H1 (cell line): Measurements from ENCODE around the gene CACNA2D1. TPM values are rescaled to one million over a fixed set of nuclear protein-coding genes. Genes with fewer than 3 reads are reported as not detected.

Experiments used
- CTCF ChIA-PET: fragments of 300-600 bp; sonication (Branson Sonifier 250); formaldehyde crosslinking; loops from one replicate; lab custom pipeline; 2021; ENCODE audit not compliant: partially characterized antibody; lab: Charles Lee
- POLR2A ChIA-PET: fragments of 300-600 bp; sonication (Branson Sonifier 250); formaldehyde crosslinking; loops from one replicate; lab custom pipeline; 2021; ENCODE audit warnings: inconsistent platforms; ENCODE audit not compliant: partially characterized antibody; lab: Charles Lee
- DNase-seq, 2 experiments: peaks; one replicate each; pipeline versions ENCODE4 v3.0.0 to v3.0.0-alpha.2; 2010 to 2022; ENCODE audit warnings: low spot score in 2 of 2, low read depth in 1 of 2, mixed read lengths in 1 of 2
- FAIRE-seq: peaks from 2 replicates; lab custom pipeline; 2011; peaks lifted over from hg19 to GRCh38; lab: Jason Lieb, UNC
- H2AFZ ChIP-seq: 2 replicates; pipeline ENCODE4 v1.8.1; 2012; ENCODE audit warnings: low read length, inconsistent platforms
- H2AK5ac ChIP-seq: 2 replicates; pipeline ENCODE4 v1.6.1; 2013; ENCODE audit warnings: low read depth, low read length
- H2BK120ac ChIP-seq: replicated peaks from 2 replicates; pipeline ENCODE3; 2013; ENCODE audit warnings: low read depth, low read length, inconsistent platforms
- H2BK12ac ChIP-seq: 2 replicates; pipeline ENCODE4 v1.6.1; 2013; ENCODE audit warnings: low read depth, low read length
- H2BK15ac ChIP-seq: 2 replicates; pipeline ENCODE4 v1.6.1; 2013; ENCODE audit warnings: low read length
- H2BK20ac ChIP-seq: 2 replicates; pipeline ENCODE4 v1.6.1; 2013; ENCODE audit warnings: low read length
- H2BK5ac ChIP-seq: 2 replicates; pipeline ENCODE4 v1.6.1; 2013; ENCODE audit warnings: low read depth, low read length
- H3K14ac ChIP-seq: 2 replicates; pipeline ENCODE4 v1.6.1; 2013; ENCODE audit warnings: inconsistent platforms; ENCODE audit not compliant: insufficient read length
- H3K18ac ChIP-seq: 2 replicates; pipeline ENCODE4 v1.6.1; 2013; ENCODE audit warnings: low read length; ENCODE audit errors: extremely low read depth
- H3K23ac ChIP-seq: 2 replicates; pipeline ENCODE4 v1.6.1; 2013; ENCODE audit warnings: inconsistent platforms; ENCODE audit not compliant: insufficient read length
- H3K23me2 ChIP-seq: 2 replicates; pipeline ENCODE4 v1.6.1; 2013; ENCODE audit warnings: low read depth, low read length
- H3K27ac ChIP-seq: 2 replicates; pipeline ENCODE4 v1.6.1; 2011; ENCODE audit warnings: low read depth, low read length, inconsistent platforms
- H3K27me3 ChIP-seq, 4 experiments: replicated peaks in 1 of 4; 1 replicate in 1 of 4; 2 replicates in 3 of 4; pipeline versions ENCODE4 v1.6.1 to v1.8.1; 2011 to 2013; ENCODE audit warnings: low read length in 3 of 4, mild to moderate bottlenecking in 3 of 4, inconsistent platforms in 2 of 4, mixed read lengths in 2 of 4, moderate library complexity in 1 of 4; ENCODE audit not compliant: control insufficient read depth in 3 of 4, insufficient read depth in 3 of 4; ENCODE audit errors: extremely low read depth in 1 of 4
- H3K36me3 ChIP-seq, 4 experiments: 2 replicates each; pipeline versions ENCODE4 v1.6.1 to v1.8.1; 2011 to 2013; ENCODE audit warnings: mild to moderate bottlenecking in 4 of 4, low read length in 3 of 4, moderate library complexity in 2 of 4, control low read depth in 1 of 4, inconsistent platforms in 1 of 4; ENCODE audit not compliant: insufficient read depth in 4 of 4, control insufficient read depth in 2 of 4
- H3K4ac ChIP-seq: replicated peaks from 2 replicates; pipeline ENCODE3; 2013; ENCODE audit warnings: low read length, low read depth, mixed read lengths, inconsistent platforms; ENCODE audit not compliant: insufficient read length
- H3K4me1 ChIP-seq, 4 experiments: replicated peaks in 1 of 4; 1 replicate in 1 of 4; 2 replicates in 3 of 4; pipeline versions ENCODE4 v1.6.1 to v1.8.1; 2011 to 2013; ENCODE audit warnings: low read length in 3 of 4, inconsistent platforms in 2 of 4, mixed read lengths in 1 of 4; ENCODE audit not compliant: insufficient read depth in 4 of 4, control insufficient read depth in 3 of 4
- H3K4me2 ChIP-seq, 2 experiments: 2 replicates each; pipeline versions ENCODE4 v1.6.1 to v1.8.1; 2011 to 2013; ENCODE audit warnings: low read depth in 2 of 2, low read length in 2 of 2, control low read depth in 1 of 2, inconsistent platforms in 1 of 2, mild to moderate bottlenecking in 1 of 2; ENCODE audit not compliant: insufficient read depth in 1 of 2
- H3K4me3 ChIP-seq, 4 experiments: fragments of 200-600, 300-600 bp in 1 of 4; sonication (generic), shearing (Covaris generic), sonication (Bioruptor Twin) in 1 of 4; 2 replicates each; pipeline versions ENCODE4 v1.5.1 to v1.8.1; 2011 to 2016; ENCODE audit warnings: low read length in 4 of 4, low read depth in 3 of 4, control low read depth in 2 of 4, inconsistent platforms in 2 of 4, mild to moderate bottlenecking in 2 of 4, mixed read lengths in 1 of 4, moderate library complexity in 1 of 4; ENCODE audit not compliant: insufficient read depth in 2 of 4; ENCODE audit errors: extremely low read depth in 1 of 4
- H3K56ac ChIP-seq: replicated peaks from 2 replicates; pipeline ENCODE3; 2013; ENCODE audit warnings: low read depth, mild to moderate bottlenecking, mixed read lengths, low read length, inconsistent platforms; ENCODE audit not compliant: insufficient read length
- H3K79me1 ChIP-seq: 2 replicates; pipeline ENCODE4 v1.6.1; 2013; ENCODE audit warnings: low read depth, low read length, control low read depth
- H3K79me2 ChIP-seq, 2 experiments: 2 replicates each; pipeline versions ENCODE4 v1.6.1 to v1.8.1; 2012 to 2013; ENCODE audit warnings: low read length in 2 of 2, mild to moderate bottlenecking in 2 of 2, inconsistent platforms in 1 of 2; ENCODE audit not compliant: insufficient read depth in 2 of 2, control insufficient read depth in 1 of 2
- H3K9ac ChIP-seq, 4 experiments: replicated peaks in 1 of 4; 1 replicate in 1 of 4; 2 replicates in 3 of 4; pipeline versions ENCODE4 v1.6.1 to v1.8.1; 2011 to 2013; ENCODE audit warnings: low read depth in 3 of 4, low read length in 3 of 4, control low read depth in 2 of 4, mild to moderate bottlenecking in 2 of 4, moderate library complexity in 2 of 4, inconsistent platforms in 1 of 4; ENCODE audit errors: extremely low read depth in 1 of 4
- H3K9me3 ChIP-seq, 2 experiments: 2 replicates each; pipeline versions ENCODE4 v1.6.1 to v1.8.1; 2012 to 2013; ENCODE audit warnings: mild to moderate bottlenecking in 2 of 2, moderate library complexity in 2 of 2, control low read depth in 1 of 2, inconsistent platforms in 1 of 2, low read depth in 1 of 2, low read length in 1 of 2, mixed read lengths in 1 of 2; ENCODE audit not compliant: insufficient read depth in 2 of 2
- H4K20me1 ChIP-seq, 2 experiments: replicated peaks in 1 of 2; 2 replicates each; pipeline versions ENCODE3 to v1.8.1; 2011 to 2013; ENCODE audit warnings: inconsistent platforms in 2 of 2, low read length in 2 of 2, mild to moderate bottlenecking in 1 of 2; ENCODE audit not compliant: insufficient read depth in 2 of 2, control insufficient read depth in 1 of 2
- H4K5ac ChIP-seq: 2 replicates; pipeline ENCODE4 v1.6.1; 2013; ENCODE audit warnings: low read length, low read depth, mixed read lengths, inconsistent platforms; ENCODE audit not compliant: insufficient read length
- H4K8ac ChIP-seq: 2 replicates; pipeline ENCODE4 v1.8.0; 2013; ENCODE audit warnings: mild to moderate bottlenecking, moderate library complexity, low read length, inconsistent platforms; ENCODE audit not compliant: insufficient read depth; ENCODE audit errors: extremely low read depth
- H4K91ac ChIP-seq: replicated peaks from 2 replicates; pipeline ENCODE3; 2013; ENCODE audit warnings: low read length, mixed read lengths, inconsistent platforms; ENCODE audit not compliant: insufficient read length
- CREB1 ChIP-seq: IDR thresholded peaks from 2 replicates; pipeline ENCODE4 v1.6.1; 2012; ENCODE audit warnings: inconsistent platforms
- KDM1A ChIP-seq: fragments of 200-600, 300-600 bp; sonication (generic); IDR thresholded peaks from 2 replicates; pipeline ENCODE4 v1.7.1; 2016; ENCODE audit warnings: mild to moderate bottlenecking, low read length, borderline replicate concordance
- KDM4A ChIP-seq: IDR thresholded peaks from one replicate; pipeline ENCODE4 v1.7.1; 2012; ENCODE audit warnings: low read depth, mild to moderate bottlenecking, moderate library complexity, low read length, inconsistent platforms; ENCODE audit not compliant: severe bottlenecking
- RAD21 ChIP-seq, 2 experiments: IDR thresholded peaks in 1 of 2; conservative IDR thresholded peaks in 1 of 2; 2 replicates each; pipeline ENCODE4 v1.6.1; 2011; ENCODE audit warnings: low read depth in 2 of 2, low read length in 2 of 2, improper control_type of control experiment in 1 of 2, inconsistent platforms in 1 of 2, mild to moderate bottlenecking in 1 of 2, moderate library complexity in 1 of 2
- RXRA ChIP-seq: IDR thresholded peaks from 2 replicates; pipeline ENCODE4 v1.6.1; 2011; ENCODE audit warnings: low read depth, mild to moderate bottlenecking, low read length, moderate library complexity; ENCODE audit not compliant: insufficient read depth
- SIX5 ChIP-seq: IDR thresholded peaks from 2 replicates; pipeline ENCODE4 v1.6.1; 2011; ENCODE audit warnings: mild to moderate bottlenecking, low read depth, low read length
- WGBS, 2 experiments: shearing (Covaris generic) in 1 of 2; methylation state at CpG; one replicate each; pipeline versions ENCODE4 v1.1.6 to v1.1.7; 2013 to 2015; ENCODE audit warnings: low lambda C conversion rate in 2 of 2, mixed read lengths in 2 of 2, inconsistent platforms in 1 of 2, low coverage in 1 of 2, missing lambda C conversion rate in 1 of 2; ENCODE audit not compliant: insufficient replicate concordance in 2 of 2, insufficient coverage in 1 of 2, insufficient read length in 1 of 2; ENCODE audit errors: extremely low coverage in 1 of 2, missing lambda C conversion rate in 1 of 2; 5-methylcytosine and 5-hydroxymethylcytosine counted together
- polyA plus RNA-seq, 7 experiments: library from polyadenylated mRNA; depleted of rRNA in 3 of 7; stranded (reverse) in 5 of 7; unstranded in 2 of 7; fragments of >200 nt in 5 of 7; fragments of 200-250 nt in 2 of 7; gene quantifications; 1 replicate in 5 of 7; 2 replicates in 1 of 7; 4 replicates in 1 of 7; pipeline versions ENCODE4 v1.2.1 to v1.2.3, GENCODE V29; 2011 to 2013; ENCODE audit warnings: missing spikeins in 2 of 7, mixed read lengths in 2 of 7
- total RNA-seq: library from RNA; stranded (reverse); fragmentation: NEBNext Ultra II Directional; extraction: Animal tissue kit (Norgen Biotek cat#: 25700); gene quantifications from 2 replicates; pipeline ENCODE4 v1.2.1, GENCODE V29; 2021
- TF ChIP-seq, protein P1 (sequence below), 3 experiments: IDR thresholded peaks; 1 replicate in 2 of 3; 2 replicates in 1 of 3; pipeline versions ENCODE4 v1.5.1 to v1.6.1; 2011; ENCODE audit warnings: low read length in 3 of 3, mild to moderate bottlenecking in 3 of 3, inconsistent platforms in 2 of 3, low read depth in 1 of 3, moderate library complexity in 1 of 3; ENCODE audit not compliant: insufficient read depth in 1 of 3; ENCODE audit errors: control extremely low read depth in 1 of 3

CACNA2D1 gene
- total and polyA plus RNA-seq, 2 of the 8 experiments (the other 6 are each of a cell fraction or from before 2014, with no cell fraction given): 4.3 to 27.3 TPM

DNA sequence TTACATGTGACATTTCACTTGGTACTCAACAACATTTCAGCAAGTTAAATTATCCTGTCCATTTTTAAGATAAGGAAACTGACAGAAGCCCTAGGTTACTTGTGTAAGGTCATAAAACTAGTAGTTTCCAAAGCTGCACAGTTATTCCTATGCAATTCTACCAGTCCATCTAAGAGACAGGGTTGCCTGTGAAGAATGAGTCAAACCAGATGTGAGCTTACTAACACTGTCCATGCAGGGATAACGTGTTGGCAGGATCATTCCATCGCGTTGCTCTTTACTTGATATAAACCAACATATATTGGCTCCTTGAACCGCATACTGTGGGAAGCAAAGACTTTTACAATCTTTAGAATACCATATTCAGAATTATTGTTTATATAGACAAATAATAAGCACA lies 392.8 kb downstream of the CACNA2D1 start:
- no peak for DNase-seq

More for the DNA sequence above, 392.8 kb downstream of the CACNA2D1 start:
- H3K27me3 ChIP-seq: no peaks in the 10 kb centered on the region
- H3K4me1 ChIP-seq: no peaks in the 10 kb centered on the region
- no peak overlapping the region for H2AFZ ChIP-seq
- H3K56ac ChIP-seq: no peak overlapping the region
- no peak overlapping the region for H2BK5ac ChIP-seq
- H2AK5ac ChIP-seq: no peak overlapping the region
- FAIRE-seq: no peak
- H2BK15ac ChIP-seq: no peak overlapping the region
- ChIA-PET POLR2A (interaction anchor here (0.7 kb wide), 1 partner anchor 331 kb away, joined by 3 read pairs; no protein-coding TSS in a partner anchor), CTCF (interaction anchor here (0.5 to 1.5 kb wide), 3 partner anchors 418 to 555 kb away, joined by 3 to 5 read pairs (median 3); no protein-coding TSS in a partner anchor)
- H4K8ac ChIP-seq: no peak overlapping the region
- no peaks in the 10 kb centered on the region for H3K36me3 ChIP-seq
- H3K9me3 ChIP-seq: no peaks in the 10 kb centered on the region
- no peaks in the 10 kb centered on the region for H3K79me1 ChIP-seq
- no peak overlapping the region for H3K4me3 ChIP-seq
- TF ChIP-seq KDM4A (no peak), KDM1A (no peak), RAD21 (IDR thresholded peaks at IDR 0.05 in 1 of 2, conservative IDR thresholded peaks at IDR 0.05 in 1 of 2; ENCODE audit: low read depth in 2 of 2, low read length in 2 of 2) (no peak), CREB1 (no peak), RXRA (no peak), SIX5 (no peak)
- TF ChIP-seq, protein P1, sequence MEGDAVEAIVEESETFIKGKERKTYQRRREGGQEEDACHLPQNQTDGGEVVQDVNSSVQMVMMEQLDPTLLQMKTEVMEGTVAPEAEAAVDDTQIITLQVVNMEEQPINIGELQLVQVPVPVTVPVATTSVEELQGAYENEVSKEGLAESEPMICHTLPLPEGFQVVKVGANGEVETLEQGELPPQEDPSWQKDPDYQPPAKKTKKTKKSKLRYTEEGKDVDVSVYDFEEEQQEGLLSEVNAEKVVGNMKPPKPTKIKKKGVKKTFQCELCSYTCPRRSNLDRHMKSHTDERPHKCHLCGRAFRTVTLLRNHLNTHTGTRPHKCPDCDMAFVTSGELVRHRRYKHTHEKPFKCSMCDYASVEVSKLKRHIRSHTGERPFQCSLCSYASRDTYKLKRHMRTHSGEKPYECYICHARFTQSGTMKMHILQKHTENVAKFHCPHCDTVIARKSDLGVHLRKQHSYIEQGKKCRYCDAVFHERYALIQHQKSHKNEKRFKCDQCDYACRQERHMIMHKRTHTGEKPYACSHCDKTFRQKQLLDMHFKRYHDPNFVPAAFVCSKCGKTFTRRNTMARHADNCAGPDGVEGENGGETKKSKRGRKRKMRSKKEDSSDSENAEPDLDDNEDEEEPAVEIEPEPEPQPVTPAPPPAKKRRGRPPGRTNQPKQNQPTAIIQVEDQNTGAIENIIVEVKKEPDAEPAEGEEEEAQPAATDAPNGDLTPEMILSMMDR (IDR thresholded peaks at IDR 0.05; ENCODE audit: control extremely low read depth in 1 of 3, insufficient read depth in 1 of 3, low read depth in 1 of 3, low read length in 3 of 3): no peak
- H2BK12ac ChIP-seq: no peak overlapping the region
- no peaks in the 10 kb centered on the region for H3K79me2 ChIP-seq
- no peak overlapping the region for H3K4ac ChIP-seq
- H4K20me1 ChIP-seq: no peaks in the 10 kb centered on the region
- no peak overlapping the region for H3K27ac ChIP-seq
- H3K23me2 ChIP-seq: no peaks in the 10 kb centered on the region
- H3K9ac ChIP-seq: no peak overlapping the region
- H2BK120ac ChIP-seq: no peak overlapping the region
- peak overlapping the region; percentile 61 for H3K14ac ChIP-seq
- 88% methylated on average over 4 of the region's 4 CpGs; no CpG with 5 or more reads in 1 of the 2 experiments for WGBS, 2 experiments
- H3K4me2 ChIP-seq: no peak overlapping the region
- H4K91ac ChIP-seq: no peak overlapping the region
- no peak overlapping the region for H3K23ac ChIP-seq
- no peak overlapping the region for H4K5ac ChIP-seq
- no peak overlapping the region for H2BK20ac ChIP-seq
- H3K18ac ChIP-seq: no peak overlapping the region
